H4 (cell line): Measurements from ENCODE around the gene STIM1. TPM values are rescaled to one million over a fixed set of nuclear protein-coding genes. Genes with fewer than 3 reads are reported as not detected.
A peak's percentile ranks its signal among the peaks of the same experiment; 100 is the strongest.
"Not testable (repeated sequence)": the region's sequence is repeated elsewhere in the genome, so short reads cannot be mapped to it uniquely, and the experiment has no call there.

Experiments
- DNase-seq: peaks from one replicate; pipeline ENCODE4 v3.0.0-alpha.2; 2015; ENCODE audit warnings: low spot score
- total RNA-seq: library from RNA; depleted of rRNA; stranded (reverse); fragments of >200 nt; shearing (Covaris generic); gene quantifications from 2 replicates; pipeline ENCODE4 v1.2.3, GENCODE V29; 2014

STIM1 gene
- total RNA-seq, 1 experiment from 2014 or later = 22.1 TPM

DNA sequence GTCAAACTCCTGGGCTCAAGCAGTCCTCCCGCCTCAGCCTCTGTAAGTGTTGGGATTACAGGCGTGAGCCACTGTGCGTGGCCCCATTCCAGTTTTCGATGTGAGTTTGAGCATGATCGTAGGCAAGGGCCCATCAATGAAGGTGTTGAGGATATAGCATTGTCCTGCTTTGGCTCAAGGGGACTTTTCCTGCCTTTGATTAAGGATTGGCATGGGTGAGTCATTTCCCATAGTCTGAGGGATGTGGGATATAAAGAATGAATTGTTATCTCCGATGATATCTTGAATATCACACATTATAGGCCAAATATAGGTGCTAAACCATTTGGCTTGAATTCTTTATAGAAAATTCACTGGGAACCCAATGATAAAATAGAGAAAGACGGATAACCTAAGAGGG is 30.4 kb downstream of the STIM1 start:
- DNase-seq = no peak

DNA sequence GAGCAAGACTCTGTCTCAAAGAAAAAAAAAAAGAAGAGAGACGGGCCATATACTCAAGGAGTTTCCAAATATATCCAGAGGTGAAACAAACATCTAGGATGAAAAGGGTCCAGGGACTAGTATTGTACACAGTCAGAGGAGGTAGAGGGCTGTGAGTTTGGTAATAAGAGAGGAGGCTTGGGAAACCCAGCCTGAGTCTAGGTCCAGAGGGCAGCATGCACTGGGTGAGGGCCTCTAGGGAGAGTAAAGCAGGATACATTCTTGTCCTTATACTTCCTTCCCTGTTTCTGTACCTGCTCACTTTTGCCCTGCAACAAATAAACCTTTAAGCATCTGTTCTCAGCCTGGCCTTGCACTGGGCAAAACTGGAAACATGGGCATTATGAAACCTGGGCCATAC is 31.5 kb downstream of the STIM1 start:
- no peak for DNase-seq

DNA sequence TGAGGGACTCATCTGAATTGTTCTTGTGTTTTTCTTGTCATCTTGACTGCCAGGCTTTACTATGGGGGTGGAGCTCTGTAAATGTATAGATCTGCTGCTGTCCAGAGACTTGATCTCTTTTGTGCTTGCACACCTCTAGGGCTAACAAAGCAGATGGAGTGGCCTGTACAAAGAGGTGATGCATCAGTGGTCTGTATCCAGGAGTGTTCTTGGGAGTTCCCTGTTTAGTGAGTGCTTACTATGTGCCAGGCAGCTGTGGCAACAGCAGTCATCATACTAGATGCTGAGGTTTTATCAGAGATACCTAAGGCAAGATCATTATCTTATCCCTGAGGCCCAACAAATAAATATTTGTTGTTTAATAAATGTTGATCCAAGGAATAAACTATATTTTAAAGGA is 33.4 kb downstream of the STIM1 start:
- no peak for DNase-seq

DNA sequence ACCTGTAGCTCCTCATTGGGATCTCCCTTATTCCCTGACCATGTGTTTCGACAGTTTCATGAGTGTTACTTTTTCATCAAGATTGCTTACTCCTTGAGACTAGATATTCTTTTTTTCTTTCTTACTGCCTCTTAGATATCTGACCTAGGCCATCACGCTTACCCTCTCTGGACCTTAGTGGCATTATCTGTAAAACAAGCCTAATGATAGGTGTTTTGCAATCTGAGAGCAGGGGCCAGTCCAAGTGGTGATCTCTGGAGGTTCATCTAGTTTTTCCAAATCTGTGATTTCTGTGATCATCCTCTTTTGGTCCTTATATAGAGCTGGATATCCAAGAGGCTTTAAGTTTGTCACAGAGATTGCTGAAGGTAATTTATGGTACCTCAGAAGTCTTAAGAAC is 34.5 kb downstream of the STIM1 start:
- no peak for DNase-seq

DNA sequence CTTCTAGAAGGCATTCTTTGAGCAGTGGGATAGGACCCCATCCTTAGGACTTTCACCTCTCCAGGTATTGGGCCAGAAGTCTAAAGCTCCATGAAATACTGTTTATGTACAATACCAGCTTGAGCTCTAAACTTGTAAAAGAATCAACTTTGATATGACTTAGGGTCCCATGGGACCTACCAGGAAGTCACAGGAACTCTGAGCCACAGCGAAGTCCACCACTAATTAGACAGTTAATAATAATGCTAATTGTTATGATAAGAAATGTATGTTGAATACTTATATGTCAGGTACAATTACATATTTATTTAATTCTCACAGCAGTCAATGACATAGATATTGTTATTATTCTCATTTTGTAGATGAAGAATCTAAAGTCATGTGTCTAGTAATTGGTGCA is 35.3 kb downstream of the STIM1 start:
- DNase-seq = no peak

DNA sequence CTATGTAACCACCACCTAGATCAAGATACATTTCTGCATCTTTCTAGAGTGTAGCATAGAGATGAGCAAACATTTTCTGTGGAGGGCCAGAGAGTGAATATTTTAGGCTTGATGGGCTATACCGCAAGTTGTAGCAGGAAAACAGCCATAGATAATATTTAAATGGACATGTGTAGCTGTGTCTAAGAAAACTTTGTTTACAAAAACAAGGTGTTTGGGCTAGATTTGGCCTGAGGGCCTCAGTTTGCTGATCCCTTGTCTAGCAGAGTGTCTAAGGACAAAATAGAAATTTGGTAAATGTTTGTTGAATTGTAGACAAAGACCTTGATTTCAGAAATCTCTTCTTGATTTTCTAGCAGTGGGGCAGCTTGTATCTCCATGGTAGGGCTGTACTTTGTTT is 36.3 kb downstream of the STIM1 start:
- DNase-seq = no peak

DNA sequence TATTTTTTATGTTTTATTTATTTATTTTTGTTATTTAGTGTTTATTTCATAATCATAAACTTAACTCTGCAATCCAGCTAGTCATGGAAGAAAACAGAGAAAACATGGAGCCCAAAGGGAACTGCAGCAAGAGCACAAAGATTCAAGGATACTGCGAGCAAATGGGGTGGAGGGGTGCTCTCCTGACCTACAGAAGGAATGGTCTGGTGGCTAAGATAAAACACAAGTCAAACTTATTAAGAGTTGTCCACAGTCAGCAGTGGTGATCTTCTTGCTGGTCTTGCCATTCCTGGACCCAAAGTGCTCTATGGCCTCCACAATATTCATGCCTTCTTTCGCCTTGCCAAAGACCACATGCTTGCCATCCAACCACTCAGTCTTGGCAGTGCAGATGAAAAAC is 36.7 kb downstream of the STIM1 start:
- no peak for DNase-seq

DNA sequence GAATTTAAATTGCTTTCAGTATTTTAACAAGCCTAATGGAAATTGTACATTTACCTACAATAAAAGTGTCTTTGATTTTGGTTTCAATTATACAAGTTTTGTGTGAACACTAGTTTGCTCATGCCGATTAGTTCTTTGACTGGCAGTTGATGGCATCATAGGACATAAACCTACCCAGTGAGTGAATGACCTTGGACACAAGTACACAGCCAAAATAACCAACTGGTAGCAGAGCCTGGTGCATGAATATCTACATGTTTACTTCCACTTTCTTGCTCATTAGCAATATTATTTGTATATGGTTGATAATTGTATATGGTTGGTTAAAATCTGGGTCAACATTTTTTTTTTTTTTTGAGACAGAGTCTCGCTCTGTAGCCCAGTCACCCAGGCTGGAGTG is 37.8 kb downstream of the STIM1 start:
- DNase-seq = no peak

DNA sequence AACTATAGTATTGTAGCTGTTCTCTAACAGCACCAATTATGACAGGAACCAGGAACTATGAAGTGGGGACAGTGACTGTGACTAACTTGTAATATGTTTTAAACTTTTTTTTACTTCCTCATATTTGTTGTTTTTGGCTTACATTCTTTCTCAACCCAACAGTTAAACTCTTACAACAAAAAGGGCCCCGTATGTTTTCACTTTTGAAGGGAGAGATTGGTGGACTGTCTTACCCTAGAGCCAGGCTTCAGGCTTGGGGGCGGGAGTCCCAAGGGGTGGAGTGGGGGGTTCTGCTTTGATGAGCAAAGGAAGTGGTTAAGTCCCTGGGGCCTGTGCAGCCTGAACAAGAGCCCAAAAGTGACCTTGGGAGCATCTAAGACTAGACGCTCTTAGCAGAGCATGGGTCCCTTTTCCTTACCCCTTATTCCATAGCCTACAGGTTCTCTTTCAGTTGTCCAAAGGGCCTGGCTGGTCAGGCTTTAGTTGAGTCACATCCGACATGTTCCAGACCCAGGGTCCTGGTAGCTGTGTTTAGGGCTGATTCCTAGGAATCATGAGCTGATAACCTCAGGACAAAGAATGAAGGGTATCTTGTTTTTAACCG is 38.8 kb downstream of the STIM1 start:
- no peak for DNase-seq

DNA sequence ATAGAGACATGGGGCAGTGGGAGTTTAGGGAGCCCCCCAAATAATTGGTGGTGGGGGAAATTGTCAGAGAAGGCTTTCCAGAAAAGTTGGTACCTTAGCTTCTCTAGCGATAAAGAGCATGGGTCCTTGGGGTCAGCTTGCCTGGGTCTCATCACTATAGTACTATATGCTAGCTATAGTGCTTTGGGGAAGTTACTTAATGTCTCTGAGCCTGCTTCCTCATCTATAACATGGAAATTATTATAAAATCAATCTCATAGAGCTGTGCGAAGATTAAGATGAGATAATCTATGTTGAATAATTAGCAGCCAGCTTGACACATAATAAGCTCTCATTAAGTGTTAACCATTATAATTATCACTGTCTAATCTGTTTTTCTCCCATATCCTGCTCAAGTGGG is 41.2 kb downstream of the STIM1 start:
- no peak for DNase-seq

DNA sequence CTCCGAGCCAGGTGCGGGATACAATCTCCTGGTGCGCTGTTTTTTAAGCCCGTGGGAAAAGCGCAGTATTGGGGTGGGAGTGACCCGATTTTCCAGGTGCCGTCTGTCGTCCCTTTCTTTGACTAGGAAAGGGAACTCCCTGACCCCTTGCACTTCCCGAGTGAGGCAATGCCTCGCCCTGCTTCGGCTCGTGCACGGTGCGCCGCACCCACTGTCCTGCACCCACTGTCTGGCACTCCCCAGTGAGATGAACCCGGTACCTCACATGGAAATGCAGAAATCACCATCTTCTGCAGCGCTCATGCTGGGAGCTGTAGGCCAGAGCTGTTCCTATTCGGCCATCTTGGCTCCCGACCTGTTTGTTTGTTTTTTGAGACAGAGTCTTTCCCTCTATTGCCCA is 44.8 kb downstream of the STIM1 start:
- DNase-seq = not testable (repeated sequence)

DNA sequence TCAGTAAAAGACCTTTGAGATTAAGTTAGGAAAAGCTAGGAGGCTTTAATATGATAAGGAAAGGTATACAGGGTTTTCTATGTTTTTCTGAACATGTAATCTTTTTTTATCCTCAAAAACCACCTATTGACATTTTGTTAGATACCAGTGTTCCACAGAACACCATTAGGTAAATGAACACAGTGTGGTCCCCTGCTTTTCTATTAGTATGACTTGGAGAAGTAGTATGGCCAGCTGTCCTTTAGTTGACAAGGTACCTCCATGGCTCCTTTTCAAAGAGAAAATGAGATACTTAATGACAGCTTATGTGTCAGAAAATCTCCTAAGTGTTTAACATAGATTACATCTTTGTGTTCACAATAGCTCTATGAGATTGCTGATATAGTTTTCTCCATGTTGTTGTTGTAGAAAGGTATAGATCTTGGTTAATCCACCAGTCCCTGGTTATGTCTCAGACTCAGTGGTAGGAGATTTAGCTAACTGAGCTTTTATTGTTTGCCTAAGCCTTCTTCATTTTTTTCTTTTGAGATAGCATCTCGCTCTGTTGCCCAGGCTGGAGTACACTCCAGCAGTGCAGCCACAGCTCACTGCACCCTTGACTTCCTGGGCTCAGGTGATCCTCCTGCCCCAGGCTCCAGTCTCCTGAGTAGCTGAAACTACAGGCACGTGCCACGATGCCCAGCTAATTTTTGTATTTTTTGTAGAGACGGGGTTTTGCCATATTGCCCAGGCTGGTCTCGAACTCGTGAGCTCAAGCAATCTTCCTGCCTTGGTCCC is 46.0 kb downstream of the STIM1 start:
- no peak for DNase-seq

DNA sequence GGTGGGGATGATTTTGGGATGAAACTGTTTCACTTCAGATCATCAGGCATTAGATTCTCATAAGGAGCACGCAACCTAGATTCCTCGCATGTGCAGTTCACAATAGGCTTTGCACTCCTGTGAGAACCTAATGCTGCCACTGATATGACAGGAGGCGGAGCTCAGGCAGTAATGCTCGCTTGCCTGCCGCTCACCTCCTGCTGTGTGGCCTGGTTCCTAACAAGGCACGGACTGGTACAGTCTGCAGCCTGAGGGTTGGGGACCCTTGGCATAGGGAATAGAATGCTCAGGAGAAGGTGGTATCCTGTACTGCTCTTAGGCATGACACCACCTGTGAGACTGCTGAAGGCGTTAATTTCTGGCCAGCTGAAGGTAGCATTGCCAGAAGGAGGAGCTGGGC is 47.0 kb downstream of the STIM1 start:
- DNase-seq = no peak

DNA sequence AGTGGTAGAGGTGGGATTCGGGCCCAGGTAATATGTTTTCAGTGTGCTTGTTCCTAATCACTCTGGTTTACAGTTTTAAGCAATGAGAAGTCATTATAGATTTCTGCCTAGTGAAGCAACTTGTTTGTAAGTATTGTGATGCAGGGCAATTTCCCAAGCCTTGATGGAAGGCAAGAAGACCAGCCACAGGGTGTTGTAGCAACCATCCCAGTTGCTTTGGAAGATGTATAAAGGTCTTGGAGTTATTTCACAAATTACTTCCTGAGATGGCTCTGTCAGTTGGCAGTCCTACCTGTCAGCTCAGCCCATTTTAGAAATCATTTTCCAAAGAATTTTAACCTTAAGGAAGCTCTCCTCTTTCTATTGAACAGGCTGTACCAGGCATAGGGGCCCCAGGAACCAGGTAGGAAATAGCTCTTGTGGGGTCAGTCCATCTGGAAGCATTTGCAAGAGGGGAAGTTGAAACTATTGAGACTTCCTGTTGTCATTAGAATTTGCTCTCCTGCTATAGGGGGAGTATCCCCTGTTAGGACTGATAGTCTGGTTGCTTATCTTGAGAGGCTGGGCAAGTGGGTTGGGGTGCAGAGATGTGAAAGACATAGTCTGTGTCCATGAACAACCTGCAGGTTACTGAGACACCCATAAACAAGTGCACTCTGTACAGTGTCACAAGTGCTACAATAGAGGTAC is 47.9 kb downstream of the STIM1 start:
- no peak for DNase-seq

DNA sequence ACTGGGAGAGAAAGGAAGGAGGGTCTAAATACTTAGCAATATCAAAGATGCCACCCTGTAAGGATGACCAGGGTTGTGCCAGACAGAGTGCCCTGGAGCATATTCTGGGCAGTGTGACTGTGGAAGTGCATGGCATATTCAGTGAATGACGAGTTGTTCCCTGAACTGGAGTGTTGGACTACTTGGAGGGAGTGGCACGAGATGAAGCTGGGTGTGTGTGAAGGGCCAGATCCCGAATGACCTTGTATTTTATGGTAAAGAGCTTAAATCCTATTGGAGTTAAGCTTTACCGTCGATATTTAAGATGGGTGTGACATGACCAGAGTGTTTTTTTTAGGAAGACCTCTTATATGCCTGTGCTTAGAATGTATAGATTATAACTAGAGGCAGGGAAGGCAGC is 48.8 kb downstream of the STIM1 start:
- DNase-seq = peak; percentile 39

DNA sequence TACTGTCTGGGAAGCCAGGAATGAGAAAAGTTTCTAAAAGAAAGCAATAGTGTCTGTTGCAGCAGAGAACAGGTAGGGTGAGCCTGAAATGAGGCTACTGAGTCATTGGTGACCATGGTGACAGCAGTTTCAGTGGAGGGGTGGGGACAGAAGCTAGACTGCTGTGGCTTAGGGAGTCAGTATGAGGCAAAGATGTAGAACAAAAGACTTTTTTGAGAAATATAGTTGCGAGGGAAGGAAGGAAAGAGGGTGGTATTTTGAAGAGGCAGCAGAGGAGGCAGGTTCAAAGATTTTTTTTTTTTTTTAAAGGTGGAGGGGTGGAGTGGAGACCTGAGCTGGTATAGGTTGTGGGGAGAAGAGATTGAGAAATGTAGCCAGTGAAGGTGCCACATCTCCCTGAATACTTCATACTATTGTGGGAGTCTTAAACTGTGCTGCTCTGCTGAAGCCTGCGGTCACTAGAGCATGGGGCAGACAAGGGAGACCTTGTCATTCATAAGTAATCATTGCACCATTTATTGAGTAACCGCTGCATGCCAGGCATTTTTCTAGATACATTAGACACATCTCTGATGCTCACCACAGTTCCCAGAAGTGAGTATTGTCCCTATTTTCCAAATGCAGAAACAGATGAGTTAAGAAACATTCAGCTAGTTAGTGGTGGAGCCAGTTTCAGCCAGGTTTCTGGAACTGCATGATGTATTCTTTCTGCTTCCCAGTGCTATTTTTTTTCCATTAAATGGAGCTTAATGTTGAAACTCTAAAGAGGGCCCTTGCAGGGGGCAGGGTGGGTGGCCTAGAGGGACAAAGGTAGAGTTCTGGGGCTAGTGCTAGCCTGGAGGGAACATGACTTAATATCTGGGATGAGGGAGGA is 49.9 kb downstream of the STIM1 start:
- peak; percentile 96 for DNase-seq

DNA sequence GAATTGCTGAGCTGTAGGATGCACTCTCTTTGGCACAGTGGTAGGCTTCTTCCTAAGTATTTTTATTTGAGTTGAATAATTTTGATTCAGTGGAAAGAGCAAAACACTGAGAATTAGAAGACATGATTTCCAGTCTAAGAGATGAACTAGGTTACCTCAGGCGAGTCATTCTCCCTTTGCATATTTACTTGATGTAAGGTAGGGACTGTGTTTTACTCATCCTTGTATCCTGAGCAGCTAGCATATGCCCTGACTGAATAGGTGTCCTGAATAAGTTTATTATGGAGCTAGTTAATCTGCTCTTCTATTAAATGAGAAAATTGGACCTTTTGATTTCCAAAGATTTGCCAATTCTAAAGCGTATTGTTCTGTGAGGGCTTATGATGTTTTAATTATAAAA is 50.7 kb downstream of the STIM1 start:
- no peak for DNase-seq

DNA sequence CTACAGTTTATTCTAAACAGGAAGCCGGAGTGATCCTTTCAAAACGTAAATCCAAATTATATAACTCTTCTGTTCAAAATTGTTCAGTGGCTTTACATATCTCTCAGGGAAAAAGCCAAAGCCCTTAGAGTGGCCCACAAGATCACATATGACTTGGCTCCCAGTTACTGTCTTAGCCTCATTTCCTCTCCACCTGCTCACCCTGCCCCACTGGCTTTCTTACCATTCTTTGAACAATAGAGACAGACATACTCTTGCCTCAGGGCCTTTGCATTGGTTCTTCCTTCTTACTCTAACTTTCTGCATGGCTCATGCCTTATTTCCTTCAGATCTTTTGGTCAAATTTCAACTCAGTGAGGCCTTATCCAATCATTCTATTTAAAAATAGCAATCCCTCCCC is 52.1 kb downstream of the STIM1 start:
- DNase-seq = no peak

DNA sequence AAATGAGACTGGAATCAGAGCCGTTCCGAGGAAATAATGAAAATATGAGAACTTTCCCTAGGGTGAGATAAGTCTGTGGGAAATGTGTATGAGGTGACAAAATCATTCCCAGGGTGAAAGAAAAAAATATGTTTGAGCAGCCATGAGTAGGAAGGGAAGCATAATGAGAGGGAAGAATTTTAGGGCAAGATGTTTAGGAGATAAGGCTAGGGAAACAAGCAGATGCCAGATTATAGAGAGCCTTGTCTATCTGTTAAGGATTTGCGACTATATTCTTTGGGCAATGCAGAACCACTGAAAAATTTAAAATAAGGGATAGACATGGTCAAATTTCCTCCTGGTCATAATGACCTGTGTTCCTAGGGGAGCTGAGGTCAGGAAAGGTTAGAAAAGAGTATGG is 54.4 kb downstream of the STIM1 start:
- DNase-seq = no peak

DNA sequence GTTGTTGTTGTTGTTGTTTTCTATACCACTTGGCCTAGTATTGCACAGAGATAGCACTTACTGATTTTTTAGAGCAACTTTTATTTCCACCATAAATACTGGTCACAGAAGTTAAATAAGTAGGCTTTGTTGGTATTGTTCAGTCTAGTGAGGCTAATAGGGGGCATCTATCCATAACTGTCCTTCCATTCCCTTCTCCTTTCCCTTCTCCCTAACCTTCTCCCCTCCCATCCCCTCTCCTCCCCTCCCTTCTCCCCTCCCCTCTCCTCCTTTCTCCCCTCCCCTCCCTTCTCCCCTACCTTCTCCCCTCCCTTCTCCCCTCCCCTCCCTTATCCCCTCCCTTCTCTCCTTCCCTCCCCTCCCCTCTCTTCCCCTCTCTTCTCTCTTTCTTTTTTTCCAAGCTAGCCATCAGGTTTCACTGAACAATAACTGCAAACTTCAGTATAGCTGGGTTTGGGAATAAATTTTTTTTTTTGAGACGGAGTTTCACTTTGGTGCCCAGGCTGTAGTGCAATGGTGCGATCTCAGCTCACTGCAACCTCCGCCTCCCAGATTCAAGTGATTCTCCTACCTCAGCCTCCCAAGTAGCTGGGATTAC is 56.5 kb downstream of the STIM1 start:
- DNase-seq = no peak

DNA sequence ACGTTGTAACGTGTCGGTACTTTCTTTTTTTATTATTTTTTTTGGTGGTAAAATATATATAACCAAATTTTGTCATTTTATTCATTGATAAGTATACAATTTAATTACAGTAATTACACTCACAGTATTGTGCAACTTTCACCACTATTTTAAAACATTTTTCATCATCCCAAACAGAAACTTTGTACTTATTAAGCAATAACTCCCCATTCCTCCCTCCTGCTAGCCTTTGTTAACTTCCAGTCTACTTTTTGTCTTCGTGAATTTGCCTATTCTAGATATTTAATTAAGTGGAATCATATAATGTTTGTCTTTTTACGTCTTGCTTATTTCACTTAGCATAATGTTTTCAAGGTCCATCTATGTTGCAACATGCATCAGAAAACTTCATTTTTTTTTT is 58.5 kb downstream of the STIM1 start:
- no peak for DNase-seq

DNA sequence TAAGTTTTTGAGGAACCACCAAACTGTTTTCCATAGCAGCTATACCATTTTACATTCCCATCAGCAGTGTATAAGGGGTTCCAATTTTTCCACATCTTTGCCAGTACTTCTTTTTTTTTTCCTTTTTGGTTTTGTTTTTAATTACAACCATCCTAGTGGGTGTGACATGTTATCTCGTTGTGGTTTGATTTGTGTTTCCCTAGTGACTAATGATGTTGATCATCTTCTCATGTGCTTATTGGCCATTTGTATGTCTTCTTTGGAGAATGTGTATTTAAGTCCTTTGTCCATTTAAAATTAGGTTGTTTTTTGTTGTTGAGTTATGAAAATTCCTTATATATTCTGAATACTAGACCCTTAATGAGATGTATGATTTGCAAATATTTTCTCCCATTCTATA is 59.3 kb downstream of the STIM1 start:
- DNase-seq = no peak
